GM18909 (cell line): ENCODE results near the gene FAM167B.
A peak's percentile ranks its signal among the peaks of the same experiment; 100 is the strongest.
"Not testable (repeated sequence)": the region's sequence is repeated elsewhere in the genome, so short reads cannot be mapped to it uniquely, and the experiment has no call there.

Source experiments
- ATAC-seq: cut with Tn5 transposase; IDR thresholded peaks from one replicate; pipeline ENCODE4 v1.9.1; 2021; ENCODE audit warnings: mild to moderate bottlenecking; ENCODE audit not compliant: unreplicated experiment, poor library complexity

Gene FAM167B

GRCh38 chr1:32255072-32256071 is 8.3 kb downstream of the FAM167B start:
- no peak for ATAC-seq

GRCh38 chr1:32256473-32257226 is 9.6 kb downstream of the FAM167B start:
- no peak for ATAC-seq

GRCh38 chr1:32257227-32257508 is 10.1 kb downstream of the FAM167B start:
- no peak for ATAC-seq

- not testable (repeated sequence) for ATAC-seq
Observed at GRCh38 chr1:32263236-32263593, 16.2 kb downstream of the FAM167B start.

GRCh38 chr1:32263744-32264143 is 16.7 kb downstream of the FAM167B start:
- peak; percentile 46 for ATAC-seq

- ATAC-seq, result no peak
Observed at GRCh38 chr1:32265846-32266245, 18.8 kb downstream of the FAM167B start.

- no peak for ATAC-seq
Observed at GRCh38 chr1:32266921-32267591, 20.0 kb downstream of the FAM167B start.

- ATAC-seq, result no peak
Observed at GRCh38 chr1:32269744-32270143, 22.7 kb downstream of the FAM167B start.

- ATAC-seq, result no peak
Observed at GRCh38 chr1:32272557-32273390, 25.8 kb downstream of the FAM167B start.

GRCh38 chr1:32273391-32274208 is 26.6 kb downstream of the FAM167B start:
- ATAC-seq, result no peak

- no peak for ATAC-seq
Observed at GRCh38 chr1:32274646-32275340, 27.8 kb downstream of the FAM167B start.

- no peak for ATAC-seq
Observed at GRCh38 chr1:32275424-32275823, 28.4 kb downstream of the FAM167B start.

- ATAC-seq, result no peak
Observed at GRCh38 chr1:32276032-32276782, 29.2 kb downstream of the FAM167B start.

- not testable (repeated sequence) for ATAC-seq
Observed at GRCh38 chr1:32284777-32285176, 37.8 kb downstream of the FAM167B start.

GRCh38 chr1:32285658-32286057 is 38.6 kb downstream of the FAM167B start:
- ATAC-seq, result no peak

- ATAC-seq, result no peak
Observed at GRCh38 chr1:32286763-32287162, 39.7 kb downstream of the FAM167B start.

GRCh38 chr1:32289256-32289655 is 42.2 kb downstream of the FAM167B start:
- no peak for ATAC-seq

- no peak for ATAC-seq
Observed at GRCh38 chr1:32291145-32291707, 44.2 kb downstream of the FAM167B start.
